GM13977 (cell line): ENCODE measurements around the gene LRRC52.

Experiments used
- DNase-seq: peaks from one replicate; pipeline ENCODE4 v3.0.0; 2012; ENCODE audit warnings: low spot score
- CTCF ChIP-seq: IDR thresholded peaks from 2 replicates; pipeline ENCODE4 v1.5.1; 2012; ENCODE audit warnings: mild to moderate bottlenecking, control low read depth; ENCODE audit not compliant: insufficient read depth; ENCODE audit errors: extremely low read depth, missing control alignments
- in situ Hi-C: fragments of 300-500 bp; cut with MboI; formaldehyde crosslinking; loops from one replicate; pipeline ENCODE4 v1.12.0; 2022; ENCODE audit warnings: low sequenced_read_pairs, low pct_unique_long_range_greater_than_20kb, mixed read lengths, inconsistent platforms; ENCODE audit not compliant: unreplicated experiment

The LRRC52 gene

DNA sequence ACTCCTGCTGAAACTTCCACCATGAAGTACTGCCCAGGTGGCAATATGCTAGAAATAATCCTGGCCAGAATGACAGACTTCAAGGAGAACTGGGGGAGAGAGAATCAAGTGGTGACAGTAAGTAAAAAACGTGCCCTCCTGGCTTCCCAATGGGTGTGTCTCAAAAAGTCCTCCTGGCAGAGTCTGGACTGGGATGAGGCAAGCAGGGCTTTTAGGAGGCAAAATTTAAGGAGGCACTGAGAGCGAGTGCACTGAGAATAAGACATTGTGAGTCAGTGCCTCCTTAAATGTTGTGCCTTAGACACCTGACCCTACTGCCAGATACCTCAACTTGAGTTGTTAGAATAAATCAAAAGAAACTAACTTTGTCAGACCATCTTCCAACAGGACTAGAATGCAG, 2.2 kb downstream of the LRRC52 start:
- in situ Hi-C loops = no loop called here
- no peak for DNase-seq
- TF ChIP-seq CTCF = no peak

DNA sequence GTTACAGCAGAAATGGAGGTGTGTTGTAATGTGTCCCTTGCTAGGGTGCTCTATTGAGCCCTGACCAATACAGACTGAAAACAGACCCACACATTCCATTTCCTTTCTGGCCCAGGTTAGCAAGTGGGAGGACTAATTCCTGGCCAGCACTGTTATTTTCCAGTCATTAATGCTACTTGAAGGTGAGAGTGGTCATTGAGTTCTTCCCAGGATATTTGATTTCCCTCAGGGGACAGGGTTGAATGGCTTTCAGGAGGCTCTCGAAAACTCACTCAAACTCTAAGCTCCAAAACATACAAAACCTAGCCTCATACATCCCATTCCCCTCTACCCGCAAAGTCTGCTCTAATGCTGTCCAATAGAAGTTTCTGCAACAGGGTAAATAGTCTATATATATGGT, 6.2 kb downstream of the LRRC52 start:
- TF ChIP-seq CTCF = no peak
- in situ Hi-C loops = no loop called here
- no peak for DNase-seq

- no peak for DNase-seq
- in situ Hi-C loops = no loop called here
- TF ChIP-seq CTCF = no peak
Measured at GRCh38 chr1:165551469-165551868, 7.7 kb downstream of the LRRC52 start.

DNA sequence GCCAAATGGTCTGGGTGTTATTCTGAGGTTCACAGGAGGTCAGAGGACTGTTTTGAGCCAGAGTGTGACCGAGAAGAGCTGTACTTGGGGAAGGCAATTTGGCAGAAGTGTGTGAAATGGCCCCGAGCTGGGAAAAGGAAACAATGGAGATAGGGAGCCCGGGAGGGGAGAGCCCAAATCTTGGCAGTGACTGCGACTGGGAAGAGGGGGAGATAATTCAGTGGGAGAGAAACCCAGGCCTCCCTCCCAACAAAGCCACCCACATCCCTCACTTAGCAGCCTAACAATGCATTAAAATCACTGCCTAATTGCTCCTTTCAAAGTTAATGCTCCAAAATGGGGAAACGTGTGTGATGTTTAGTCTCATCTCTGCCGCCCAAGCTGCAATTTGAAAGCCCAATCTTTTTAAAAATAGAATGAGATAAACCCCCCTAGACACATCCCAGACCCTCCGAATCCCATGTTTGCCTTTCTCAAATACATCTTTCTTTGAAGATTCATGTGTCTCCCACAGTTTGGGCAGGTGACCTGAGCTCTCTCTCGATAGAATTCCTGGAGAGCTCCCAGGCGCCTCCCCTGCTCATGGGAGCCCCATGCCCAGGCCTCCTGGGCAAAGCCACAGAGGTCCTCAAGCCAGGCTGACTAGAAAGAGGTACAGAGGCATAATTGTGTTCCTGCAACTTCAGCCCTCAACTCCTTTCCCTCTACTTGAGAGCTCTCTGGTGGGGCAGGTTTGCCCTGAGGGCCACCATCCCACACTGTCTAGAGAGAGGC, 17.3 kb downstream of the LRRC52 start:
- no peak for TF ChIP-seq CTCF
- in situ Hi-C loops = no loop called here
- DNase-seq = no peak

DNA sequence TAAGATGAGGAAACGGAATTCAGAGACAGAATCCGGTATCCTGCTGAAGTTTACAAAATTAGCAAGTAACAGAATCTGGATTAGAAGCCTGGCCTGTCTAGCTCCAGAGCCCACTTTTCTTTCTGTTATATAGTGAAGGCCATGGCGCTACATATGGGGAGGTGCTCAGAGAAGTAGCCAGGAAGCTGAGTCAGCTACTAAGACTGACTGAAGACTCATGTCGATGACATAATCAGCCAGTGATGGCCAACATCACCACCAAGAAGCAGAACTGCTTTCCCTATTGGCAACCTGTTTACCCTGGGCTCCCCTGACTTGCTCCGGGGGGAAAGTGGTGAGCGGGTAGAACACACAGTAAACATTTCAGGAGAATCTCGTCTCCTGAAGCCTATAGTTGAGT, 18.8 kb downstream of the LRRC52 start:
- in situ Hi-C loops = no loop called here
- no peak for TF ChIP-seq CTCF
- no peak for DNase-seq

DNA sequence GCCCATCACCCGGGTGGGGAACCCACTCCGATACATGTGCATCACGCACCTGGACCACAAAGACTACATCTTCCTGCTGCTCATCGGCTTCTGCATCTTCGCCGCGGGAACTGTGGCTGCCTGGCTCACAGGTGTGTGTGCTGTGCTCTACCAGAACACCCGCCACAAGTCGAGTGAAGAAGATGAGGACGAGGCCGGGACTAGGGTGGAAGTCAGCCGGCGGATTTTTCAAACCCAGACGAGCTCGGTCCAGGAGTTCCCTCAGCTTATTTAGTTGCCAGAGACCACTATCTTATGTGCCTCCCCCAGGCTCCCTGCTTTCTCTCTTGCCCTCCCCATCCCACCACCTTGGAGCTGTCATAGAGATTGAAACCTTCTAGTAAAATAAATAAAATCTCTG, 19.8 kb downstream of the LRRC52 start:
- TF ChIP-seq CTCF = no peak
- in situ Hi-C loops = no loop called here
- DNase-seq = no peak
